ENCODE data around the gene ME2.
"Not testable (repeated sequence)": the region's sequence is repeated elsewhere in the genome, so short reads cannot be mapped to it uniquely, and the experiment has no call there.

The ME2 gene

DNA sequence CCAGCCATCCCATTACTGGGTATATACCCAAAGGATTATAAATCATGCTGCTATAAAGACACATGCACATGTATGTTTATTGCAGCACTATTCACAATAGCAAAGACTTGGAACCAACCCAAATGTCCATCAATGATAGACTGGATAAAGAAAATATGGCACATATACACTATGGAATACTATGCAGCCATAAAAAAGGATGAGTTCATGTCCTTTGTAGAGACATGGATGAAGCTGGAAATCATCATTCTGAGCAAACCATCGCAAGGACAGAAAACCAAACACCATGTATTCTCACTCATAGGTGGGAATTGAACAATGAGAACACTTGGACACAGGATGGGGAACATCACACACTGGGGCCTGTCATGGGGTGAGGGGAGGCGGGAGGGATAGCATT, 124.3 kb downstream of the ME2 start:
- not testable (repeated sequence) for H3K9ac ChIP-seq (ENCODE audit: low read length); H3K36me3 ChIP-seq (ENCODE audit: control insufficient read depth, insufficient read depth, low read length); H3K4me3 ChIP-seq (ENCODE audit: low read depth, low read length); H3K9me3 ChIP-seq (ENCODE audit: control insufficient read depth, insufficient read depth, low read depth, low read length); H3K27me3 ChIP-seq (ENCODE audit: control insufficient read depth, insufficient read depth, low read length); H3K27ac ChIP-seq (ENCODE audit: low read depth, low read length)
- H3K4me1 ChIP-seq (ENCODE audit: control insufficient read depth, insufficient read depth, low read length), result peaks cover 15% of the 10 kb centered on the region; the same call in 1 of the 2 replicates

Data from HUES6 (cell line).